Measurements from ENCODE around the gene CAAP1.
"Not testable (repeated sequence)": the region's sequence is repeated elsewhere in the genome, so short reads cannot be mapped to it uniquely, and the experiment has no call there.

Gene CAAP1

GRCh38 chr9:26856413-26857032, 36.1 kb downstream of the CAAP1 start:
- peaks cover 61% of the 10 kb centered on the region for H3K36me3 ChIP-seq (ENCODE audit: low read depth)
- ATAC-seq (ENCODE audit: low read depth): peak; percentile 59; the same call in 2 of the 3 replicates

GRCh38 chr9:26850995-26851394, 41.6 kb downstream of the CAAP1 start:
- Histone ChIP-seq H3K4me3 (ENCODE audit: severe bottlenecking) (no peak overlapping the region), H3K27me3 (ENCODE audit: insufficient read depth, poor library complexity, severe bottlenecking) (no peaks in the 10 kb centered on the region), H3K9me3 (ENCODE audit: severe bottlenecking) (no peaks in the 10 kb centered on the region), H3K27ac (ENCODE audit: poor library complexity, severe bottlenecking) (no peak overlapping the region), H3K4me1 (ENCODE audit: insufficient read depth, poor library complexity, severe bottlenecking) (no peaks in the 10 kb centered on the region), H3K36me3 (ENCODE audit: low read depth) (peaks cover 45% of the 10 kb centered on the region)
- ATAC-seq (ENCODE audit: low read depth) (no peak), DNase-seq (ENCODE audit: low spot score) (no peak)
- no peak for TF ChIP-seq CTCF (IDR thresholded peaks at IDR 0.05; ENCODE audit: poor library complexity, severe bottlenecking)

More at GRCh38 chr9:26856413-26857032, 36.1 kb downstream of the CAAP1 start:
- DNase-seq (ENCODE audit: low spot score): no peak
- no peak overlapping the region for H3K4me3 ChIP-seq (ENCODE audit: severe bottlenecking)
- no peaks in the 10 kb centered on the region for H3K27me3 ChIP-seq (ENCODE audit: insufficient read depth, poor library complexity, severe bottlenecking)
- H3K27ac ChIP-seq (ENCODE audit: poor library complexity, severe bottlenecking): no peak overlapping the region
- H3K9me3 ChIP-seq (ENCODE audit: severe bottlenecking): no peaks in the 10 kb centered on the region
- peak; percentile 75 for TF ChIP-seq CTCF (IDR thresholded peaks at IDR 0.05; ENCODE audit: poor library complexity, severe bottlenecking)
- no peaks in the 10 kb centered on the region for H3K4me1 ChIP-seq (ENCODE audit: insufficient read depth, poor library complexity, severe bottlenecking)

- TF ChIP-seq CTCF (IDR thresholded peaks at IDR 0.05; ENCODE audit: poor library complexity, severe bottlenecking): no peak
- H3K27ac ChIP-seq (ENCODE audit: poor library complexity, severe bottlenecking): no peak overlapping the region
- no peaks in the 10 kb centered on the region for H3K27me3 ChIP-seq (ENCODE audit: insufficient read depth, poor library complexity, severe bottlenecking)
- H3K9me3 ChIP-seq (ENCODE audit: severe bottlenecking): no peaks in the 10 kb centered on the region
- DNase-seq (ENCODE audit: low spot score): no peak
- ATAC-seq (ENCODE audit: low read depth): no peak
- H3K36me3 ChIP-seq (ENCODE audit: low read depth): peaks cover 12% of the 10 kb centered on the region; the same call in 1 of the 2 replicates
- no peak overlapping the region for H3K4me3 ChIP-seq (ENCODE audit: severe bottlenecking)
- H3K4me1 ChIP-seq (ENCODE audit: insufficient read depth, poor library complexity, severe bottlenecking): no peaks in the 10 kb centered on the region
Observed at GRCh38 chr9:26833792-26834191, 58.8 kb downstream of the CAAP1 start.

- not testable (repeated sequence) for DNase-seq (ENCODE audit: low spot score); H3K27me3 ChIP-seq (ENCODE audit: insufficient read depth, poor library complexity, severe bottlenecking); H3K9me3 ChIP-seq (ENCODE audit: severe bottlenecking); H3K4me3 ChIP-seq (ENCODE audit: severe bottlenecking); ATAC-seq (ENCODE audit: low read depth); H3K36me3 ChIP-seq (ENCODE audit: low read depth); H3K27ac ChIP-seq (ENCODE audit: poor library complexity, severe bottlenecking); H3K4me1 ChIP-seq (ENCODE audit: insufficient read depth, poor library complexity, severe bottlenecking)
Observed at GRCh38 chr9:26828391-26828955, 64.1 kb downstream of the CAAP1 start.

- Histone ChIP-seq H3K4me1 (ENCODE audit: insufficient read depth, poor library complexity, severe bottlenecking) (no peaks in the 10 kb centered on the region), H3K9me3 (ENCODE audit: severe bottlenecking) (no peaks in the 10 kb centered on the region)
- no peak for DNase-seq (ENCODE audit: low spot score)
Observed at GRCh38 chr9:26814799-26815198, 77.8 kb downstream of the CAAP1 start.

More at GRCh38 chr9:26814799-26815198, 77.8 kb downstream of the CAAP1 start:
- H3K27me3 ChIP-seq (ENCODE audit: insufficient read depth, poor library complexity, severe bottlenecking): no peaks in the 10 kb centered on the region
- no peak for TF ChIP-seq CTCF (IDR thresholded peaks at IDR 0.05; ENCODE audit: poor library complexity, severe bottlenecking)
- H3K36me3 ChIP-seq (ENCODE audit: low read depth): no peaks in the 10 kb centered on the region
- no peak for ATAC-seq (ENCODE audit: low read depth)
- H3K4me3 ChIP-seq (ENCODE audit: severe bottlenecking): no peak overlapping the region
- H3K27ac ChIP-seq (ENCODE audit: poor library complexity, severe bottlenecking): no peak overlapping the region

Data from RWPE2 (cell line).